WTC11 (cell line): ENCODE results near the gene PLXNC1. TPM values are rescaled to one million over a fixed set of nuclear protein-coding genes. Genes with fewer than 3 reads are reported as not detected.

ENCODE experiments used
- ATAC-seq: fragments of 200-7000 bp; cut with Tn5 transposase; 2 replicates; pipeline ENCODE4 v1.10.0; 2021; ENCODE audit warnings: mild to moderate bottlenecking, moderate library complexity
- CTCF ChIA-PET: fragments of 300-600 bp; sonication (Branson Sonifier 250); formaldehyde crosslinking; loops from one replicate; lab custom pipeline; 2021; ENCODE audit warnings: antibody characterized with exemption; lab: Charles Lee
- POLR2A ChIA-PET: fragments of 350-600 bp; sonication (Branson Sonifier 250); formaldehyde crosslinking; loops from one replicate; lab custom pipeline; 2021; ENCODE audit warnings: antibody characterized with exemption; lab: Charles Lee
- DNase-seq: peaks from one replicate; pipeline ENCODE4 v3.0.0; 2021; ENCODE audit warnings: low spot score
- H3K27ac Mint-ChIP-seq: 2 replicates; pipeline ENCODE4 v1.8.0; 2021; ENCODE audit warnings: mixed read lengths
- H3K27me3 Mint-ChIP-seq: 2 replicates; pipeline ENCODE4 v1.8.0; 2021; ENCODE audit warnings: low read depth, mild to moderate bottlenecking, moderate library complexity, mixed read lengths
- H3K36me3 Mint-ChIP-seq: 2 replicates; pipeline ENCODE4 v1.8.0; 2021; ENCODE audit warnings: mixed read lengths
- H3K4me1 Mint-ChIP-seq: 2 replicates; pipeline ENCODE4 v1.8.0; 2022; ENCODE audit warnings: mixed read lengths
- H3K4me3 Mint-ChIP-seq: 2 replicates; pipeline ENCODE4 v1.8.0; 2021; ENCODE audit warnings: mild to moderate bottlenecking, moderate library complexity, mixed read lengths
- H3K9me3 Mint-ChIP-seq: 2 replicates; pipeline ENCODE4 v1.8.0; 2021; ENCODE audit warnings: mixed read lengths
- AFF4 ChIP-seq: sonication (generic); formaldehyde crosslinking; IDR thresholded peaks from 2 replicates; pipeline ENCODE4 v1.8.1; 2023; ENCODE audit warnings: mild to moderate bottlenecking, missing genetic modification reagents, borderline replicate concordance
- ATF6 ChIP-seq: sonication (generic); formaldehyde crosslinking; IDR thresholded peaks from 2 replicates; pipeline ENCODE4 v1.8.1; 2023; ENCODE audit warnings: mild to moderate bottlenecking, missing genetic modification reagents
- FOXK1 ChIP-seq: sonication (generic); formaldehyde crosslinking; IDR thresholded peaks from 2 replicates; pipeline ENCODE4 v1.8.0; 2022; ENCODE audit warnings: mild to moderate bottlenecking, moderate library complexity, missing genetic modification reagents
- FOXP4 ChIP-seq: sonication (generic); formaldehyde crosslinking; IDR thresholded peaks from 2 replicates; pipeline ENCODE4 v1.8.0; 2022; ENCODE audit warnings: mild to moderate bottlenecking, missing genetic modification reagents
- JAZF1 ChIP-seq: fragments of 250-450 bp; sonication (Bioruptor Pico); IDR thresholded peaks from 2 replicates; pipeline ENCODE4 v1.9.0; 2021; ENCODE audit warnings: moderate library complexity, mild to moderate bottlenecking, inconsistent platforms
- MLX ChIP-seq: sonication (generic); formaldehyde crosslinking; IDR thresholded peaks from 2 replicates; pipeline ENCODE4 v1.8.1; 2023; ENCODE audit warnings: mild to moderate bottlenecking, missing genetic modification reagents, moderate library complexity
- NR2C2 ChIP-seq: sonication (generic); formaldehyde crosslinking; IDR thresholded peaks from 2 replicates; pipeline ENCODE4 v1.8.0; 2022; ENCODE audit warnings: mild to moderate bottlenecking, missing genetic modification reagents
- RELA ChIP-seq: sonication (generic); formaldehyde crosslinking; IDR thresholded peaks from 2 replicates; pipeline ENCODE4 v1.8.1; 2022; ENCODE audit warnings: missing genetic modification reagents, mild to moderate bottlenecking, borderline replicate concordance
- ZNF416 ChIP-seq: fragments of 250-450 bp; sonication (Bioruptor Pico); IDR thresholded peaks from 2 replicates; pipeline ENCODE4 v1.9.0; 2021; ENCODE audit warnings: mild to moderate bottlenecking, inconsistent platforms
- ZNF512 ChIP-seq: sonication (generic); formaldehyde crosslinking; IDR thresholded peaks from 2 replicates; pipeline ENCODE4 v1.8.1; 2022; ENCODE audit warnings: missing genetic modification reagents, borderline replicate concordance
- ZSCAN18 ChIP-seq: fragments of 250-450 bp; sonication (Bioruptor Pico); IDR thresholded peaks from 2 replicates; pipeline ENCODE4 v2.1.2; 2022; ENCODE audit warnings: mild to moderate bottlenecking, moderate library complexity
- total RNA-seq: library from RNA; stranded (reverse); gene quantifications from 3 replicates; pipeline ENCODE4 v1.2.3, GENCODE V29; 2021

Gene PLXNC1
- total RNA-seq, 1 experiment from 2014 or later, result 3.1 TPM

- TF ChIP-seq AFF4 (CRISPR knock-in tag) (no peak), FOXK1 (CRISPR knock-in tag) (no peak), ZSCAN18 (CRISPR knock-in tag) (no peak)
- TF ChIP-seq, all 79 proteins: peak for 0
Observed at GRCh38 chr12:94099191-94099590, 49.2 kb upstream of the PLXNC1 start (continued).

GRCh38 chr12:94099632-94100031, 48.7 kb upstream of the PLXNC1 start:
- ChIA-PET POLR2A (no interaction called here), CTCF (interaction anchor here (0.9 to 3.8 kb wide), 2 partner anchors 24 to 596 kb away, joined by 3 to 98 read pairs; no protein-coding TSS in a partner anchor)
- H3K36me3 Mint-ChIP-seq, result no peaks in the 10 kb centered on the region
- H3K27me3 Mint-ChIP-seq, result peaks cover 34% of the 10 kb centered on the region
- TF ChIP-seq ATF6 (CRISPR knock-in tag) (no peak), ZNF512 (CRISPR knock-in tag) (no peak), JAZF1 (no peak), MLX (CRISPR knock-in tag) (no peak), ZNF416 (CRISPR knock-in tag) (no peak), NR2C2 (CRISPR knock-in tag) (no peak), RELA (CRISPR knock-in tag) (no peak), FOXP4 (CRISPR knock-in tag) (no peak)
- peaks cover 9% of the 10 kb centered on the region for H3K4me1 Mint-ChIP-seq
- ATAC-seq (no peak), DNase-seq (no peak)
- H3K4me3 Mint-ChIP-seq, result no peak overlapping the region
- H3K9me3 Mint-ChIP-seq, result no peaks in the 10 kb centered on the region
- no peak overlapping the region for H3K27ac Mint-ChIP-seq
